Neural progenitor cell (in vitro differentiated cells): ENCODE data around the gene ATG13. TPM values are rescaled to one million over a fixed set of nuclear protein-coding genes. Genes with fewer than 3 reads are reported as not detected.

Source experiments
- DNase-seq: peaks from one replicate; pipeline ENCODE4 v3.0.0-alpha.2; 2016; ENCODE audit warnings: low spot score
- H2AFZ ChIP-seq: fragments of 200-600 bp; sonication (generic); replicated peaks from 2 replicates; pipeline ENCODE4 v1.6.1; 2016; ENCODE audit warnings: antibody characterized with exemption
- H3F3A ChIP-seq: fragments of 200-600 bp; sonication (generic); 2 replicates; pipeline ENCODE4 v1.6.1; 2016; ENCODE audit warnings: antibody characterized with exemption, low read depth
- H3K27ac ChIP-seq: fragments of 200-600 bp; sonication (generic); 2 replicates; pipeline ENCODE4 v1.5.1; 2016; ENCODE audit warnings: mild to moderate bottlenecking
- H3K27me3 ChIP-seq: fragments of 200-600 bp; sonication (generic); 2 replicates; pipeline ENCODE4 v1.6.1; 2016; ENCODE audit warnings: mild to moderate bottlenecking, moderate library complexity
- H3K36me3 ChIP-seq: fragments of 200-600 bp; sonication (generic); 2 replicates; pipeline ENCODE4 v1.5.1; 2016
- H3K4me1 ChIP-seq: fragments of 200-600 bp; sonication (generic); 2 replicates; pipeline ENCODE4 v1.6.1; 2016; ENCODE audit warnings: mixed run types
- H3K4me2 ChIP-seq: fragments of 200-600 bp; sonication (generic); 2 replicates; pipeline ENCODE4 v1.6.1; 2016
- H3K4me3 ChIP-seq: fragments of 200-600 bp; sonication (generic); 2 replicates; pipeline ENCODE4 v1.5.1; 2016
- H3K79me2 ChIP-seq: fragments of 200-600 bp; sonication (generic); 2 replicates; pipeline ENCODE4 v1.6.1; 2016; ENCODE audit warnings: low read depth
- H3K9ac ChIP-seq: fragments of 200-600 bp; sonication (generic); 2 replicates; pipeline ENCODE4 v1.6.1; 2016
- H3K9me3 ChIP-seq: fragments of 200-600 bp; sonication (generic); 2 replicates; pipeline ENCODE4 v1.5.1; 2016; ENCODE audit warnings: low read depth
- H4K20me1 ChIP-seq: fragments of 200-600 bp; sonication (generic); 2 replicates; pipeline ENCODE4 v1.6.1; 2016; ENCODE audit warnings: low read depth
- H3K27ac Mint-ChIP-seq: 3 replicates; pipeline ENCODE4 v1.8.0; 2021; ENCODE audit warnings: mixed read lengths
- H3K27me3 Mint-ChIP-seq: 2 replicates; pipeline ENCODE4 v1.8.0; 2022; ENCODE audit warnings: low read depth, mild to moderate bottlenecking, inconsistent platforms, moderate library complexity, mixed read lengths; ENCODE audit not compliant: insufficient read depth
- H3K36me3 Mint-ChIP-seq: 3 replicates; pipeline ENCODE4 v1.8.0; 2021; ENCODE audit warnings: mixed read lengths
- H3K4me1 Mint-ChIP-seq: 3 replicates; pipeline ENCODE4 v1.8.0; 2021; ENCODE audit warnings: mixed read lengths
- H3K4me3 Mint-ChIP-seq: 3 replicates; pipeline ENCODE4 v1.8.0; 2021; ENCODE audit warnings: mild to moderate bottlenecking, moderate library complexity, mixed read lengths
- H3K9me3 Mint-ChIP-seq: 3 replicates; pipeline ENCODE4 v1.8.0; 2020; ENCODE audit warnings: mixed read lengths
- CTCF ChIP-seq: fragments of 200-600 bp; sonication (generic); IDR thresholded peaks from 2 replicates; pipeline ENCODE4 v1.5.1; 2017; ENCODE audit warnings: antibody characterized with exemption, mild to moderate bottlenecking
- EZH2 ChIP-seq: fragments of 200-600 bp; sonication (generic); IDR thresholded peaks from 2 replicates; pipeline ENCODE4 v1.6.1; 2017; ENCODE audit warnings: antibody characterized with exemption, mild to moderate bottlenecking, moderate library complexity
- EZH2phosphoT487 ChIP-seq: fragments of 200-600 bp; sonication (generic); IDR thresholded peaks from 2 replicates; pipeline ENCODE4 v1.6.1; 2017; ENCODE audit warnings: antibody characterized with exemption
- total RNA-seq: library from RNA; depleted of rRNA; stranded (reverse); fragments of >200 nt; gene quantifications from 2 replicates; pipeline ENCODE4 v1.2.3, GENCODE V29; 2015; ENCODE audit warnings: low replicate concordance

The ATG13 gene
- total RNA-seq, 1 donor from 2014 or later: 75.4 TPM

GRCh38 chr11:46637546-46637945 is 20.2 kb downstream of the ATG13 start:
- Mint-ChIP-seq H3K4me1 (no peaks in the 10 kb centered on the region), H3K36me3 (peaks cover 7% of the 10 kb centered on the region), H3K27me3 (no peaks in the 10 kb centered on the region), H3K9me3 (no peaks in the 10 kb centered on the region), H3K27ac (no peak overlapping the region), H3K4me3 (no peak overlapping the region)
- Histone ChIP-seq H3K9me3 (no peaks in the 10 kb centered on the region), H3K4me1 (no peaks in the 10 kb centered on the region), H4K20me1 (no peaks in the 10 kb centered on the region), H3K27ac (no peak overlapping the region), H3K79me2 (no peaks in the 10 kb centered on the region), H3K9ac (no peak overlapping the region), H3K27me3 (no peaks in the 10 kb centered on the region), H3K4me3 (no peak overlapping the region), H3K4me2 (no peak overlapping the region), H2AFZ (no peak overlapping the region), H3F3A (no peaks in the 10 kb centered on the region), H3K36me3 (no peaks in the 10 kb centered on the region)
- no peak for TF ChIP-seq EZH2phosphoT487
- TF ChIP-seq EZH2: no peak
- no peak for TF ChIP-seq CTCF
- no peak for DNase-seq

GRCh38 chr11:46639197-46639839 is 22.0 kb downstream of the ATG13 start:
- H3K9me3 Mint-ChIP-seq: no peaks in the 10 kb centered on the region
- no peaks in the 10 kb centered on the region for H3F3A ChIP-seq
- no peak overlapping the region for H3K4me3 Mint-ChIP-seq
- H3K27me3 Mint-ChIP-seq: no peaks in the 10 kb centered on the region
- no peak overlapping the region for H3K27ac Mint-ChIP-seq
- TF ChIP-seq CTCF: no peak
- no peak for TF ChIP-seq EZH2phosphoT487
- no peak for DNase-seq
- no peak overlapping the region for H2AFZ ChIP-seq
- H3K36me3 Mint-ChIP-seq: peaks cover 11% of the 10 kb centered on the region
- H3K4me1 ChIP-seq: no peaks in the 10 kb centered on the region
- H3K27me3 ChIP-seq: no peaks in the 10 kb centered on the region
- H3K4me3 ChIP-seq: no peak overlapping the region
- H3K27ac ChIP-seq: no peak overlapping the region
- H3K9me3 ChIP-seq: no peaks in the 10 kb centered on the region
- no peaks in the 10 kb centered on the region for H3K4me1 Mint-ChIP-seq
- H3K4me2 ChIP-seq: no peak overlapping the region
- no peaks in the 10 kb centered on the region for H4K20me1 ChIP-seq
- no peak overlapping the region for H3K9ac ChIP-seq
- H3K79me2 ChIP-seq: no peaks in the 10 kb centered on the region
- H3K36me3 ChIP-seq: no peaks in the 10 kb centered on the region

- H3K4me1 ChIP-seq: no peaks in the 10 kb centered on the region
- no peak overlapping the region for H3K9ac ChIP-seq
- H3K4me2 ChIP-seq: no peak overlapping the region
- H3K36me3 ChIP-seq: no peaks in the 10 kb centered on the region
- no peaks in the 10 kb centered on the region for H4K20me1 ChIP-seq
- H3K27me3 Mint-ChIP-seq: no peaks in the 10 kb centered on the region
- TF ChIP-seq EZH2phosphoT487: no peak
- TF ChIP-seq EZH2: no peak
- no peak for TF ChIP-seq CTCF
- no peaks in the 10 kb centered on the region for H3K4me1 Mint-ChIP-seq
- no peak overlapping the region for H3K27ac ChIP-seq
- no peaks in the 10 kb centered on the region for H3F3A ChIP-seq
- H3K4me3 Mint-ChIP-seq: no peak overlapping the region
- H3K4me3 ChIP-seq: no peak overlapping the region
- H3K27ac Mint-ChIP-seq: no peak overlapping the region
- H3K27me3 ChIP-seq: no peaks in the 10 kb centered on the region
- no peak overlapping the region for H2AFZ ChIP-seq
- H3K9me3 ChIP-seq: no peaks in the 10 kb centered on the region
- no peaks in the 10 kb centered on the region for H3K9me3 Mint-ChIP-seq
- H3K79me2 ChIP-seq: no peaks in the 10 kb centered on the region
- peaks cover 13% of the 10 kb centered on the region for H3K36me3 Mint-ChIP-seq
- no peak for DNase-seq
These were observed 22.9 kb downstream of the ATG13 start for GRCh38 chr11:46640036-46640788.
